Esophagus muscularis mucosa (tissue), 4 donors: ENCODE results near the gene TMEM174. TPM values are rescaled to one million over a fixed set of nuclear protein-coding genes. Genes with fewer than 3 reads are reported as not detected.
A peak's percentile ranks its signal among the peaks of the same experiment; 100 is the strongest.

Experiments used
- DNase-seq: peaks from one replicate; pipeline ENCODE4 v3.0.0-alpha.2; 2017; ENCODE audit errors: extremely low spot score
- H3K27ac ChIP-seq, 4 donors: fragments of 200-600 bp; sonication (generic); replicated peaks in 1 of 4; 1 replicate in 3 of 4; 2 replicates in 1 of 4; pipeline ENCODE4 v1.5.1; 2016 to 2019; ENCODE audit warnings: mild to moderate bottlenecking in 1 of 4
- H3K27me3 ChIP-seq, 4 donors: fragments of 200-600 bp; sonication (generic); one replicate each; pipeline versions ENCODE4 v1.5.1 to v1.6.0; 2016 to 2019
- H3K36me3 ChIP-seq, 4 donors: fragments of 200-600 bp; sonication (generic); one replicate each; pipeline ENCODE4 v1.5.1; 2016 to 2019
- H3K4me1 ChIP-seq, 4 donors: fragments of 200-600 bp; sonication (generic); one replicate each; pipeline ENCODE4 v1.5.1; 2016 to 2019
- H3K4me3 ChIP-seq, 4 donors: fragments of 200-600 bp; sonication (generic); 1 replicate in 2 of 4; 2 replicates in 2 of 4; pipeline ENCODE4 v1.5.1; 2016 to 2019; ENCODE audit warnings: mild to moderate bottlenecking in 4 of 4, moderate library complexity in 1 of 4
- H3K9me3 ChIP-seq, 4 donors: fragments of 200-600 bp; sonication (generic); 1 replicate in 3 of 4; 2 replicates in 1 of 4; pipeline ENCODE4 v1.5.1; 2016 to 2019
- CTCF ChIP-seq, 3 experiments: fragments of 200-600 bp in 2 of 3; fragments of 450-650 bp in 1 of 3; sonication (generic) in 2 of 3; IDR thresholded peaks; one replicate each; pipeline ENCODE4 v1.5.1; 2017 to 2019; ENCODE audit warnings: antibody characterized with exemption in 3 of 3, mild to moderate bottlenecking in 2 of 3, moderate library complexity in 1 of 3
- EP300 ChIP-seq: sonication (generic); formaldehyde crosslinking; IDR thresholded peaks from one replicate; pipeline ENCODE4 v1.6.1; 2017; ENCODE audit warnings: antibody characterized with exemption
- POLR2A ChIP-seq: fragments of 450-650 bp; IDR thresholded peaks from one replicate; pipeline ENCODE4 v1.6.1; 2017; ENCODE audit warnings: antibody characterized with exemption, moderate library complexity, mild to moderate bottlenecking, low read depth
- POLR2AphosphoS5 ChIP-seq, 2 donors: sonication (generic); formaldehyde crosslinking; IDR thresholded peaks; one replicate each; pipeline ENCODE4 v1.6.1; 2017; ENCODE audit warnings: antibody characterized with exemption in 2 of 2
- WGBS: methylation state at CpG from one replicate; pipeline ENCODE4 v1.1.5; 2018; 5-methylcytosine and 5-hydroxymethylcytosine counted together
- intact Hi-C: fragments of 100-400 bp; cut with DNase I; formaldehyde crosslinking; loops from one replicate; pipeline ENCODE4 v1.15.1; 2023
- total RNA-seq, 4 donors: library from RNA; depleted of rRNA; stranded (reverse); fragments of >200 nt; gene quantifications; one replicate each; pipeline versions ENCODE4 v1.1.0 to v1.2.1, GENCODE V29; 2016

TMEM174 gene
- total RNA-seq, 4 donors from 2014 or later, result not detected

- H3K4me3 ChIP-seq, result no peak overlapping the region
- H3K27me3 ChIP-seq, result peaks cover 0 to 10% (median 0%) of the 10 kb centered on the region in 4 donors
- H3K36me3 ChIP-seq, result no peaks in the 10 kb centered on the region
- intact Hi-C loops, result no loop called here
- no peak for TF ChIP-seq CTCF (IDR thresholded peaks at IDR 0.05)
- no peak for TF ChIP-seq EP300
- TF ChIP-seq POLR2A, result no peak
- TF ChIP-seq POLR2AphosphoS5 (IDR thresholded peaks at IDR 0.05), result no peak
- no peaks in the 10 kb centered on the region for H3K4me1 ChIP-seq
- no peaks in the 10 kb centered on the region for H3K9me3 ChIP-seq
- WGBS, result 70% methylated on average over 4 of the region's 4 CpGs
- H3K27ac ChIP-seq, result no peak overlapping the region
- DNase-seq, result no peak
Measured at GRCh38 chr5:73160239-73160671, 12.7 kb upstream of the TMEM174 start.

- TF ChIP-seq POLR2A, result no peak
- no peak for TF ChIP-seq POLR2AphosphoS5 (IDR thresholded peaks at IDR 0.05)
- peak in 1 of 3 experiments; percentile 19 for TF ChIP-seq CTCF (IDR thresholded peaks at IDR 0.05)
- TF ChIP-seq EP300, result no peak
- peaks cover 0 to 3% (median 0%) of the 10 kb centered on the region in 4 donors for H3K9me3 ChIP-seq
- H3K36me3 ChIP-seq, result no peaks in the 10 kb centered on the region
- DNase-seq, result no peak
- H3K27me3 ChIP-seq, result peaks cover 0 to 21% (median 0%) of the 10 kb centered on the region in 4 donors
- no peaks in the 10 kb centered on the region for H3K4me1 ChIP-seq
- intact Hi-C loops, result no loop called here
- no peak overlapping the region for H3K27ac ChIP-seq
- H3K4me3 ChIP-seq, result no peak overlapping the region
Measured at GRCh38 chr5:73170522-73170921, 2.5 kb upstream of the TMEM174 start.

- H3K4me3 ChIP-seq, result no peak overlapping the region
- H3K9me3 ChIP-seq, result peaks cover 0 to 3% (median 0%) of the 10 kb centered on the region in 4 donors
- no peaks in the 10 kb centered on the region for H3K36me3 ChIP-seq
- H3K4me1 ChIP-seq, result no peaks in the 10 kb centered on the region
- no peak overlapping the region for H3K27ac ChIP-seq
- no peak for DNase-seq
- no peak for TF ChIP-seq POLR2AphosphoS5 (IDR thresholded peaks at IDR 0.05)
- no peak for TF ChIP-seq EP300
- TF ChIP-seq POLR2A, result no peak
- TF ChIP-seq CTCF (IDR thresholded peaks at IDR 0.05), result no peak
- intact Hi-C loops, result no loop called here
- H3K27me3 ChIP-seq, result peaks cover 0 to 21% (median 0%) of the 10 kb centered on the region in 4 donors
Measured at GRCh38 chr5:73171495-73171894, 1.5 kb upstream of the TMEM174 start.

- TF ChIP-seq POLR2A, result no peak
- TF ChIP-seq CTCF (IDR thresholded peaks at IDR 0.05), result no peak
- TF ChIP-seq POLR2AphosphoS5 (IDR thresholded peaks at IDR 0.05), result no peak
- TF ChIP-seq EP300, result no peak
- intact Hi-C loops, result no loop called here
- Histone ChIP-seq H3K27me3 (peaks cover 0 to 21% (median 0%) of the 10 kb centered on the region in 4 donors), H3K4me1 (no peaks in the 10 kb centered on the region), H3K36me3 (no peaks in the 10 kb centered on the region), H3K27ac (no peak overlapping the region), H3K9me3 (peaks cover 0 to 3% (median 0%) of the 10 kb centered on the region in 4 donors), H3K4me3 (no peak overlapping the region)
- DNase-seq, result no peak
- 56% methylated on average over 7 of the region's 8 CpGs for WGBS
Measured at GRCh38 chr5:73174100-73174815, 1.3 kb downstream of the TMEM174 start.

- WGBS, result 87% methylated on average over 2 of the region's 2 CpGs
- Histone ChIP-seq H3K27me3 (peaks cover 0 to 21% (median 0%) of the 10 kb centered on the region in 4 donors), H3K27ac (no peak overlapping the region), H3K4me3 (no peak overlapping the region), H3K9me3 (peaks cover 0 to 1% (median 0%) of the 10 kb centered on the region in 4 donors), H3K36me3 (no peaks in the 10 kb centered on the region), H3K4me1 (no peaks in the 10 kb centered on the region)
- intact Hi-C loops, result no loop called here
- DNase-seq, result no peak
- no peak for TF ChIP-seq POLR2AphosphoS5 (IDR thresholded peaks at IDR 0.05)
- TF ChIP-seq EP300, result no peak
- no peak for TF ChIP-seq POLR2A
- TF ChIP-seq CTCF (IDR thresholded peaks at IDR 0.05), result no peak
Measured at GRCh38 chr5:73176250-73176649, 3.3 kb downstream of the TMEM174 start.
